Fibroblast of gingiva (primary cell): ENCODE measurements around the gene IQSEC1.

ENCODE experiments used
- DNase-seq: peaks from one replicate; pipeline ENCODE4 v3.0.0-alpha.2; 2011; ENCODE audit warnings: low read depth

IQSEC1 gene

DNA sequence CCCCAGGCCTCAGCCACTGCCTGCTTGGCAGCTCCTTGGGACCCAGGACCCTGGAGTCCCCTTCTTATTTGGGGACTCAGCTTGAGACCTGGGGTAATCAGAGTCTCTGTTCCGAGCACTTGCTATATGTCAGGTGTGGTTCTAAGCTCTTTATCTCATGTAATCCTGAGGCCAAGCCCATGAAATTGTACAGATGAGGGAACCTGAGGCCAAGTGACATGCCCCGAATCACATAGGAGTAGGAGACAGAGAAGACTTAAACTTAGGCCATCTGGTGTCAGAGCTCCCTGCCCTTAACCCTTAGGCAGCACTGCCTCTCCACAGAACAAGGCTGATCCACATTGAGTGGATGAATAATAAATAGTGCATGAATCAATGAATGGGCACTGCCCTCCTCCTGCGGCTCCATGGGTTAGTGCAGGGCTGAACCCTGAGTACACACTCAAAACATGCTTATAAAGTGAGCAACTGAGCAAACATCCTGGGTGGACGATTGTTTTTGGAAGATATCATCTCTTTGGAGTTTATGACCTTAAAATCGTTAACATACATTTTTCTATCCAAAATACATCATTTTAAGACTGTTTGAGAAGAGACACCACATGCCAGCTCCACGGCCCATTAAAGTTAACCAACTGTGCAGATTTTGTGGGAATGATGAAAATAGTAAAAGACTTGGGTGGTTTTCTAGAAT, 33.2 kb upstream of the IQSEC1 start:
- no peak for DNase-seq

DNA sequence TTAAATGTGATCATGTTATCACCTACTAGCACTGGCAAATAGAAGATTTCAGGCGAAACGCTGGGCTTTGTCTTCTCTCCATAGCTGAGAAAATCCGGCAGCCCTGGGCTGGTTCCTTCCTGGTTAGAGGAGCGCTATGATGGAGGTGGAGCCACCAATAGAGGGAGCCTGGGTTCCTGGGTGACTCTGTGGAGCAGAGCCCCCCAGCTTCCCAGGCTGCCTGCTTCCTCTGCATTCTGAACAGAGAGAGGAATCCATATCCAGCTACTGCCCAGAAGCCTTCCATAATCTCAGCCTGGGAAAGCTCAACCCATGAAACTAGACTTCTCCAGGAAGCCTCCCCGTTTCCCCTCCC, 32.6 kb upstream of the IQSEC1 start:
- DNase-seq = no peak

DNA sequence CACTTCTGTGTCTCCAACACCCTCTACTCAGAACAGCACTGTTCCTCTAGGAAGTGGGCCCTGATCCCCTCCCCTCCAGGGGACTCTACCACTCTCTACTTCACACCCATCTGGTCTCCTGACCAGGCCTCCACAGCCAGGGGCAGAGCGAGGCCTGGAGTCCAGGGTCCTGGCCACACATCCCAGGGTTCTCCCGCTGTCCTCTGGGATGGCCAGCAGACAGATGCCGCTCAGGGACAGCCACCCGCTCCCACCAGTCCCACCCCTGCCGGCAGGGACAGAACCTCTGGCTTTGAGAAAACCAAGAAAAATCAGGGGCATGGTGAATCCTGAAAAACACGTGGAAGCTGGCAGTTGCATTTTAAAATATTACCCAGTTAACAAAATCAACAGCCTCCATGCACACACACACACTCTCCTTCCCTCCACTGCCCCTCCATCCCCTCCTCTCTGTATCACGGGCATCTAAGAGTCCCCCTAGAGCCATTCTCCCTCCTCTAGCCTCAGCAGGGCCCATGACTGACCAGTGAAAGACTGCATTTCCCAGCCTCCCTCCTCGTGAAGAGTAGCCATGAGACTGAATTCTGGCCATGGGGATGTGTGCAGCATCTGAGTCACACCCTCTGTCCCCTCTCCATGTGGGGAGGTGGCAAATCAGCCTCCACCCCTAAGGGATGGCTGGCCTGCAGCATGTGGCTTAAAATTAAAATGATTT, 32.1 kb upstream of the IQSEC1 start:
- no peak for DNase-seq

DNA sequence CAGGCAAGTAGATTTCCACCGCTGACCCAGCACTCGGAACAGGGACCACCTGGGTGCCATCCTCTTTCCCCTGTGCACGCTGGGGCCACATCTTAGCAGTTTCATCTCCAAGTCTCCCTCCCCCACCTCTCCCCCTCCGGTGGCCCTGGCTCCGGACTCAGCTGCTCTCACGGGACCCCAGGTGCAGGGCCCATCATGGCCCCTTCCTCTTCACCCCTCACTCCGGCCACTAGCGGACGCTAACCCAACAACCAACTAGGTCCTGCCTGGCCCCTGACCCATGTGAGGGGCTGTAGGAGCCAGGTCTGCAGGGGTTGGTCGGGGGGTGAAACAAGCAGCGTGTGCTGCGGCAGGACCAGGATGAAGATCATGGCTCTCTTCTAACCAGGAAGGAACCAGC, 31.3 kb upstream of the IQSEC1 start:
- DNase-seq = no peak

DNA sequence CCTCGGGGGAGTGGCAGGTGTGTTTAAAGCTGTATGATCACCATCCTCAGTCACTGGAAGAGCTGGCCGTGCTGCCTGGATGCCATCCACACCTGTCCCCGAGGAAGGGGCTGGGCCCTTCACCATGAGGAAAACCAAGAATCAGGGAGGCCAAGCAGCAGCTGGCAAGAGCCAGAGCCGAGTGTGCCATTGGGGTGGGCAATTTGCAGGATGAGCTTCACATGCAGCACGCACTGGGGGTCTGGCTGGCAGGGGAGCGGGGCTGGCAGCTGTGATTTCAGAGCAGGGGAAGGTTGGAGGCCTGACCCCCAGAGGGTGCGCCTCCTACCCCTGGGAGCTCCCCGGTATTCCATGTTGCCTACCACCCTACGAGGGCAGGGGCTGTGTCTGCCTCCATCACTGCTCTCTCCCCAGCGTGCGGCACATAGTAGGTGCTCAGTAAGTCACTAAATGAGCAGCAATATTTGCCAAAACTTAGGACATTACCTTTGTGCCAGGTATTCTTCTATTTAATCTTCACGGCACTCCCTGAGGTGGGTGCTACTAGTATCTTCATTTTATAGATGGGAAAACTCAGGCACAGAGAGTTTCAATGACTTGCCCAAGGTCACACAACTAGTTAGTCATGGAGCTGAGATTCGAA, 30.3 kb upstream of the IQSEC1 start:
- DNase-seq = no peak

DNA sequence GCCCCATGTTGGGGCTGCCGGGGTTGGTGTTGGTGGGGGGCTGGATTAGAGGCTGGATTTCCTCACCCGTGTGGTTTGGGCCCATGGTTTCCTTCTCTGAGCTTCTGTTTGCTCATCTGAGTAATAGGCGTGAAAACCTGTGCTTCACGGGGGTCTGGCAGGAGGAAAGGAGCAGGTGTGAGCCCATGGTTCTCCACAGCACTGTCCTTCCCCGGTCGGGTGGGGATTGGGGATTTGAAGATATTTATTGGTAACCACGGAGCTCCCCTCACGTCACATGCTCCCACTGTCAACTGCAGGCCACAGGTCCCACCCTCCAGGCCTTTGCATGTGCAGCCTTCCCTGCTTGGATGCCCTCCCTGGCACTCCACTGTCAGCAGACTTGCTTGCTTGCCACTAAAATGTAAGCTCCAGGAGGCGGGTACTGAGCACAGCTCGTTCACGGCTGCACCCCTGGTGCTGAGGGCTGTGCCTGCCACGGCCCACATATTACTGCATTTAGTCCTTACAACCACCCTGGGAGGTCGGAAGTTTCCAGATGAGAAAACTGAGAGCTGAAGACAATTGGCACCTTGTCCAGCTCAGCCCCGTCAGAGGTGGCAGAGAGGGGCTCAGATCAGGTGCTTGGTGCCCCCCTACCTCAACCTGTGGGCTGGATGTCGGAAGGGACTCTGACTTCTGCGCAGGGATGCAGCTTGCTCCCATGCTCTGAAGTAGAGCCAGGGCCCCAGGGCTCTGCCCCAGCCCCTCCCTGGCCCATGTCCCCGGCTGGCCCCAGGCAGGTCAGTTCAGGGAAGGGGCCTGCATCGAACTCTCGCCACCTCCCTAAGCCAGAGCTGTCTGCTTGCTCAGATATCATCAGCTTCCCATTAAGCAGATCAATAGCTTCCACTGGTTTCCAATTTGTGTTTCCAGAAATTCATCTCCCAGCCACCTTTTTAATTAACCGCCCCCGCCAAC, 29.4 kb upstream of the IQSEC1 start:
- DNase-seq = no peak

DNA sequence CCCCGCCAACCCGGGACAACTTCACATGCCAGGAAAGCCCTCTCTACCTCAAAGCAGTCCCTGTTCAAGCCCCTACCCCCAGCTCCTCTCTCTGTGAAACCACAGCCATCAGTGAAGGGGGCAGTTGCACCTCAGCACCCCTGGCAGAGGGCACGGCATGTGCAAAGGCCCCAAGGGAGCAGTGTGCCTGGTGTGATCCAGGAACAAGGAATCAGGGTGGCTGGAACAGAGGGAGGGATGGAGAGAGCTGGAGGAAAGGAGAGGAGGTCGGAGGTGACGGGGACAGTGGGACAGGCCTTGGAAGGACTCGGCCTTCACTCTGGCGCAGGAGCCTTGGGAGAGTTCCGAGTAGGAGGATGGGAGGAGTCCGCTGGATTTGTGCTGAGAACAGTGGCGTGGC, 26.5 kb upstream of the IQSEC1 start:
- DNase-seq = no peak

DNA sequence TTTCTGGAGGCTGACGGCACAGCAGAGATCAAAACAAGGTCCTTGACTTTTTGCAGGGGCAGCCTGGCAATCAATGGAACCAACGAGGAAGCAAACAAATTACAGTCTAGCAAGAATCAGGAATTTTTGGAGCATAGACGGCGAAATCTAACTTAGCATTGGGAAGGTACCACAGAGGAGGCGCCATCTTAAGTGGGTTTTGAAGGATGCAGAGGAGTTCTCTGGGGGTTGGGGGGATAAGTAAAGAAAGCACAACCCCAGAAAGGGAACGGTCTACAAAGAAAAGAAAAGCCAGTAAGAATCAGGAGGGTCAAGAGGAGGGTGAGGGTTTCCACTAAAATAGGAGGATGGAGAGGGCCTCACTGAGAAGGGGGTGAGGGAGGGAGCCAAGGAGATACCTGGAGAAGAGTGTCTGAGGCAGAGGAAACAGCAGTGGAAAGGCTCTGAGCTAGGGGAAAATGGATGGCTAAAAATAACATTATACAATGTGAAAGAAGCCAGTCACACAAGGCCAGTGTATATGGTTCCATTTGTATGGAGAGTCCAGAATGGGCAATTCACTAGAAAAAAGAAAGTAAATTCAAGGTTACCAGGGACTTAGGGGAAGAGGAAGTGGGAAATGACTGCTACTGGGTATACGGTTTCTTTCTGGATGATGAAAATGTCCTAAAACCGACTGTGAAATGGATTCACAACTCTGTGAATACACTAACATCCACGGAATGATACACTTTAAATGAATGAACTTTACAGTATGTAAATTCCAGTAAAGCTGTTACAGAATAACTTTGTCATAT, 25.2 kb upstream of the IQSEC1 start:
- DNase-seq = no peak

DNA sequence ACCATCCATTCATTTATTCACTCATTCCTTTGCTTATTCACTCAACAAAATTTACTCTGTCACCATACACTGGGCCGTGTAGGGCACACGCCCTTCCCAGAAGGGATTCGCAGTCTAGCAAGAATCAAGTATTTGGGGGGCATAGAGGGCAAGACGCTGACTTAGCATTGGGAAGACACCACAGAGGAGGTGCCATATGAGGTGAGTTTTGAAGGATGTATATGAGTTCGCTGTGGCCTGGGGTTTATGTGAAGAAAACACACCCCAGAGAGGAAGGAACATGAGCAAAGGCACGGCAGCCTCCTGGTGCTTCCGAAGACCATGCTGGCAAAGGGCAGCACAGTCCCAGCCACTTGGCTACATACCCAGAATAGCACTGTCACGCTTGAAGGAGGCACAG, 23.1 kb upstream of the IQSEC1 start:
- DNase-seq = no peak

DNA sequence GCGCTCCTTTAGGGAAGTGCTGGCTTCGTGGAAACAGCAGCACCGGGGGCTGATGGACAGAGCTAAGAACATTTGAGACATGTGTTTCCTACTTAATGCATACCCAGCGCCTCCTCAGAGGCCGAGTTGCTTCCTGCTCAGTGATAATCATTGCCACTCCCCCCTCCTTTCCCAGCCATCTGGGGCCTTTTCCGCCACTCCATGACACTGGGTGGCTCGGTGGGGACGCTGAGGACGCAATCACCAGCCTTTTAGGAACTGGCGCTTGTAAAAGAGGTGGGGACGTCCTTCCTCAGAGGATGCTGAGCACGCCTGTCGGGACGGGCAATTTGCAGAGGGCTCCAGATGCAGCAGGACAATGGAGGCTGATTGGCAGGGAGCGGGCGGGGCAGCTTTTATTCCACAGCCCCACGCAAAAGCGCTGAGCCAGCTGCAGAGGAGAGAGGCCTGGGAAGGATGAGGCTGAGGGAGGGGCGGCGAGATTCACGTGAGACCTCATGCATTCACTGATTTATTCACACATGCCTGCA, 22.2 kb upstream of the IQSEC1 start:
- DNase-seq = no peak

DNA sequence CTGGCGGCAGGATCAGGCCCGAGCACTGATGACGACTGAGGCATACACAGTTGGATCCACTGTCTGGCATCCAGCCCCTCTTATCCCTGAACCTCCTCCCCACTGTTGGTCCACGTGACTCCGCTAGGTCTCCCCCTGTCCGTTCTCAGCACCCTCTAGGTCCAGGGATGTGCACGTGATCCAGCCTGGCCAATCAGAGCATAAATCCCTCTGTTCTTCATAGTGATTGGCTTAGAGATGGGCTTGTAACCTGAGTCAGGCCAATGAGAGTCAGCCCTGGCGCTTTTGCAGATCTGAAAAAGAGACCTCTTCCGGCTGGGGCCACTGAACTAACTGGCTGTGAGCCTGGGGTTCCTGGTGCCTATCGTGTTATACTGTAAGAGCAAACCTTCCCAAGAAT, 20.5 kb upstream of the IQSEC1 start:
- no peak for DNase-seq

DNA sequence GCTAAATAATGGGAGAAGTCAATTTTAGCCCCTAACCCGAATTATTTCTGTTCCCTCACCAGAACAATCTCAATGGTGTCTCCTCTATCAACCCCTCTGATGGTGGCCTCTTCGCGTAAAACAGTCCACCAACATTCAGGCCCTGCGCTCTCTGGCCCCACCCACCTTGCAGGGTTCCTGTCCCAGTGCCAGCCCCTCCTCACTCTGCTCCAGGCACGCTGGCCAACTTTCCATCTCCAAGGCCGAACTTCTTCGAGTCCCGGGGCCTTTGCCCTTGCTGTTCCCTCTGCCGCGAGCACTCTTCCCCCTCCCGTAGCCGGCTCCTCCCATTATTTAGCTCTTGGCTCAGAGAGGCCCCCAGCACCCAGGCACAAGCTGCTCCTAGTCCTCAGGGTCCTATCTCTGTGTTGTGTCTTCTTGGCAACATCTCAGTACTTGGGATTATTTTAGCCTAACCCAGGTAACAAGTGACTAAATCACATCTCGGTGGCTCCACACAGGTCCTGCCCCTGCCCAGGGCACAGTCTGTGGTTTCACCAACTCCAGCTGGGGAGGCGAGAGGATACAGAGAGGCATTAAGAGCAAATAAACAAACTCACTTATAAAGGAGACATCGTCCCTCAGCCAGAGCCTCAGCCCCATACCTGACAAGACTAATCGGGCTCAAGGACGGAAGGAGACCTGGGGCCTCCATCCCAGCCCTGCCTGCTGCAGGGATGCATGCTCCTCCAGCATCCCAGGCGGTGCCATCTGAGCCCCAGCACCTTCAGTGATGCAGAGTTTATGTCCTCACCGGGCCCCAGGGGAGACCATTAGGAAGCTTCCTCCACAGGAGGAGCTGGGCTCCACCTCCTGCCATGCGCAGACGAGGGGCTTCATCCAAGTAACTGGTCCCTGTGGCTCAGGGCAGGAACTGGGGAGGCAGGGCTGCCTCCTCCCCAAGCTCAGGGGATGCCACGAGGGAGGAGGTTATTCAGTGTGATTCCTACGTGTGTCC, 19.7 kb upstream of the IQSEC1 start:
- DNase-seq = no peak

DNA sequence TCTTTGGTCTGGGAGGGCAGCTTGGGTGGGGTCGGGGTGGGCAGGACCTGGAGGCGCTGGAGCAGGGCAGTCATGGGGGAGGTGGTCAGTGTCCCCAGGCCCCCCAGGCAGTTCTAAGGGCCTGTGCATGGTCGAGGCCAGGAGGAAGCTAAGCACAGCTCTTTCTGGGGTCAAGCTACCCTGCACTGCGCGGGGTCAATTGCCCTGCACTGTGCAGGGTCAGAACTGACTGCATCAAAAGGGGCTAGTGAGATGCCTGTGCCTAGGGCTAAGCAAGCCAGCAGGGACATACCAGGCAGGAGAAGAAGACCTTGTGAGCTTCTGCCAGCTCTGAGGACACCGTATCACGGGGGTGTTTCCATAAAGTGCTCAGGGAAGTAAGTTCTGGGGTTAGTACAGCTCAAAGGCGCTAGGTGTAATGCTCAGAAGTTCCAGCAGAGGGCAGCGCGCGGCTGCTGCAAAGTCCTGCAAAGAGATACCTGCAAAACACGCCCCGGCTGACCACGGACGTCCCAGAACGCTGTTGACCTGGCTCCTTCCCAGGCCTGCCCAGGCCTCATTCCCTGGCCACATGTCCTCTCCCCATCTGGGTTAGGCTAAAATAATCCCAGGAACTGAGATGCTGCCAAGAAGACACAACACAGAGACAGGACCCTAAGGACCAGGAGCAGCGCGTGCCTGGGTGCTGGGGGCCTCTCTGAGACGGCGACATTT, 18.8 kb upstream of the IQSEC1 start:
- peak; percentile 46 for DNase-seq

DNA sequence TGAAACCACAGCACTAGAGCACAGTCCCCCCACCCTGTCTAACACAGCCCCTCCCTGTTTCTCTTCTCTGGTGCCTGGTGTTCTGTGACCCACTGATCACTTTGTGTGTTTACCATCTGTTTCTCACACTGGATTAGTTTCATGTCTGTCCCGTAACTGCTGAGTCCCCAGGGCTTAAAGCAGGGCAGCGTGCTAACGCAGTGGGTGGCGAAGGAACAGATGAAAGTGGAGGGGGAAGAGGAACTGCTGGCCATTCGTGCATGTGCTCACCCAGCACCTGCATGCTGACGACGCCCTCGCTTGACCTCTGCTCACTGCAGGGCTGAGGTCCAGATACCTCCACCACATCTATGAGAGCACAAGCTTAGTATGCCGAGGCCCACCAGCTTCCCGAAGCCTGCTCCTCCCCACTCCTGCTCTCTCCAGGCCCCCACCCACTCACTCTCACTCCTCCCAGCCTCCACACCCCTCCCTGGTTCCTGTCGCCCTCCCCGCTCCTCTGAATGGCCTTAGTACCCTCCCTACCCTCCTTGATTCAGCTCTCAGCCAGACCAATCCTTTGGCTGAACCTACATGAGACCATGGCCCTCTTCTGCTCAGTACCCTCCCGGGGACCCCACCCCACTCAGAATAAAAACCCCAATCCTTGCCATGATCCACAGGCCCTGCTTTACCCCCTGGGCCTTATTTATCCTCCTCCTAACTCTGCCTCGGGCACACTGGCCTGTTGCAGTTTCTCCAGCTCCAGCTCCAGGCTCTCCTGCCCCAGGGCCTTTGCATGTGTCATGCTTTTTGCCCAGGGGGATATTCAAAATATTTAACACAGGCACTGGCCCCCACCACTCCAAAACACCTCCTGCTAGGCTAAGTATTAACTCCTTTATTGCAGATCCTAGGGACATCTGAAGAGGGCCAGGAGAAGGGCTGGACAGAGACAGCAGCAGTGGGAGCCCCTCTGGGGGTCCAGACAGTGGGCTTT, 15.1 kb upstream of the IQSEC1 start:
- no peak for DNase-seq

DNA sequence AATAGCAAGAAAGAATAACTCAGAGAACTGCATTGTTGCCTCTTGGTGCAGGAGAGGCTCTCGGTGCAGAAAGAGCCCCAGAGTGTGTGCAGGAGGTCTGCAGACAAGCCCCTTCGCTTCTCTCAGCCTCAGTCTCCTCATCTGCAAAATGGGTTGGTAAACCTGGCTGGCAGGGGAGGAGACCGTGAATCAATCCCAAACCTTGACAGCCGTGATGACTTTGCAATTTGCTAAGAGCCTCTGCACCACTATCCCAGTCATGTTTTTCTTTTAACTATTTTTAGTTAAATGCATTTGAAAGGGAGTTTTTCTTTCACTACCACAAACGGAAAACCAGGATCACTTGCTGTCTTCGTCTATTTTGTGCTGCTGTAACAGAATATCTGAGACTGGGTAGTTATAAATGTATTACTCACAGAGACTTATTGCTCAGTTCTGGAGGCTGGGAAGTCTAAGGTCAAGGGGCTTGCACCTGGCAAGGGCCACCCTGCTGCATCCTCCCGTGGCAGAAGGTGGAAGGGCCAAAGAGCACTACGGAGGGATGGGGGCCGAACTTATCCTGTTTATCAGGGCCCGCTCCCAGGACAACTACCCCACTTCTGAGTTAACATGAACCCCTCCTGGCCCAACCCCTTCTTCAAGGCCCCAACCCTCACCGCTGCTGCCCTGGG, 14.2 kb upstream of the IQSEC1 start:
- DNase-seq = no peak

DNA sequence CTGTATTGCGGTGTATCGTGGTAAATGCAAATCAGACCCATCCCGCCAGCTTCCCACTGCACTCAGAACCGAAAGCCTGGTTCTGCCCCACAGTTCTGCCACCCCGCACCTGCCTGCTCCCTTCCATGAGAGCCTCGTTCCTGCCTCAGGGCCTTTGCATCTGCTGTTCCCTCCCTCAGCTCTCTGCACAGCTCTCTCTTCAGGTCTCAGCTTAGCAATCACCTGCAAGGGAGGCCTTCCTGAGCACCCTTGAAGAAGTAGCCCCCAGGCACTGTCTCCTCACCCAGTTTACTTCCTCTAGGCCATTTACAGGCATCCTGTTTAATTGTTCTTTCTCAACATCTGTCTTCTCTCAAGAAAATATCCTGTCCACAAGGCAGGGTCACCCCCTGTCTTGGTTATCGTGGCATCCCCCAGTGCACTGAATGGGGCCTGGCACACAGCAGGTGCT, 13.3 kb upstream of the IQSEC1 start:
- no peak for DNase-seq

DNA sequence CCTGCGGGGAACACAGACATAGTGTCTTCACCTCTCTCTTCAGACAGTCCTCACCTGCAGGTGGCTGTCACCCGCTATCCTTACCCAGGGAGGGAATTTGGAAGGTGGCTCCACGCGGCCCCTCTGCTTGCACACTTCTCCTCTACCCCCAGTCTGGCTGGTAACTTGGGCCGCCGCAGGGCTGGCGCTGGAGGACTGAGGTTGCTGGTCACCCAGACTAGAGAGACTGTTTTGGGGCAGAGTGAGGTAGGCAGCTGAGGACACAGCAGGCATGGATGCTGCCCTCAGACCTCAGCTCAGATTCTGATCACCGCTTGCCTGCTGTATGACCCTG, 12.6 kb upstream of the IQSEC1 start:
- no peak for DNase-seq
